Subcutaneous adipose tissue (tissue), 4 donors: ENCODE measurements around the gene HSFX4. TPM values are rescaled to one million over a fixed set of nuclear protein-coding genes. Genes with fewer than 3 reads are reported as not detected.

Source experiments
- total RNA-seq, 4 donors: library from RNA; depleted of rRNA; stranded (reverse); fragments of >200 nt; gene quantifications; one replicate each; pipeline ENCODE4 v1.1.0, GENCODE V29; 2016
- TF ChIP-seq, protein P1 (sequence below): fragments of 450-650 bp; IDR thresholded peaks from one replicate; pipeline ENCODE4 v1.5.1; 2016; ENCODE audit warnings: low read depth, mild to moderate bottlenecking, control low read depth, antibody characterized with exemption, moderate library complexity

Gene HSFX4
- total RNA-seq, 4 donors from 2014 or later = not detected

DNA sequence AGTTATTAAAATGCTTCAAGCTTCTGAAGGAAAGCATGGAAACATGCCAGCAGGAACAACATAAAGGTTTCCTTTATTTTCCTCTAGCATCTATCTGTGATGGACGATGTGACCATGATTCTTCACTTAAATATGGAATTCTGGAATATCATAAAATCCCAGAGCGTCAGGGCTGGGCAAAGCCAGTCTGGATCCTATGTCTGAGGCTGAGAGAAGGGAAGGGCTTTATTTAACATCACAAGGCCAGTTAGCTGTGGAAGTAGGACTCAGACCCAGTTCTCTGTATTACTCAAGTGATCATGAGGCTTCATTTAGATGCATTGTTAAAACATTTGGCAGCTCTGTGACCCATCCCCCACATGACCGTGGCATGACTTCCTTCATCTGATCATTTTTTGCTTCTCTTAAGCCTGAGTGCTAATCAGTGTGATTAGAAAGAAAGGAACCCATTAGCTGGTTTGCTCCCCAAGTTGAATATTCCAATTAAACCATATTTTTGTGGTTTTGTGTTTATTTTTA lies 49.8 kb downstream of the HSFX4 start:
- TF ChIP-seq, protein P1, sequence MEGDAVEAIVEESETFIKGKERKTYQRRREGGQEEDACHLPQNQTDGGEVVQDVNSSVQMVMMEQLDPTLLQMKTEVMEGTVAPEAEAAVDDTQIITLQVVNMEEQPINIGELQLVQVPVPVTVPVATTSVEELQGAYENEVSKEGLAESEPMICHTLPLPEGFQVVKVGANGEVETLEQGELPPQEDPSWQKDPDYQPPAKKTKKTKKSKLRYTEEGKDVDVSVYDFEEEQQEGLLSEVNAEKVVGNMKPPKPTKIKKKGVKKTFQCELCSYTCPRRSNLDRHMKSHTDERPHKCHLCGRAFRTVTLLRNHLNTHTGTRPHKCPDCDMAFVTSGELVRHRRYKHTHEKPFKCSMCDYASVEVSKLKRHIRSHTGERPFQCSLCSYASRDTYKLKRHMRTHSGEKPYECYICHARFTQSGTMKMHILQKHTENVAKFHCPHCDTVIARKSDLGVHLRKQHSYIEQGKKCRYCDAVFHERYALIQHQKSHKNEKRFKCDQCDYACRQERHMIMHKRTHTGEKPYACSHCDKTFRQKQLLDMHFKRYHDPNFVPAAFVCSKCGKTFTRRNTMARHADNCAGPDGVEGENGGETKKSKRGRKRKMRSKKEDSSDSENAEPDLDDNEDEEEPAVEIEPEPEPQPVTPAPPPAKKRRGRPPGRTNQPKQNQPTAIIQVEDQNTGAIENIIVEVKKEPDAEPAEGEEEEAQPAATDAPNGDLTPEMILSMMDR = no peak

Other genes with a start within 250 kb of the HSFX4 start
- gene MAGEA11, start 217.5 kb upstream of the HSFX4 start, total RNA-seq = not detected
- gene HSFX1, start 155.5 kb upstream of the HSFX4 start, total RNA-seq = 1 to 10 TPM in 2 of 4 donors, under 1 TPM in 2; 0.33 to 1.7 (median 0.83) TPM
- gene MAGEA9, start 147.6 kb upstream of the HSFX4 start, total RNA-seq = not detected
- gene MAGEA8, start 48.4 kb upstream of the HSFX4 start, total RNA-seq = not detected
- 10 to 100 TPM; 11.7 to 35.8 (median 15.9) TPM for gene EOLA2, start 8.9 kb downstream of the HSFX4 start, total RNA-seq